PC-9 (cell line): ENCODE results near the gene MTUS2. TPM values are rescaled to one million over a fixed set of nuclear protein-coding genes. Genes with fewer than 3 reads are reported as not detected.

Experiments used
- BruUV-seq: library from RNA; stranded (reverse); fragments of 400-500 nt; replicated peaks from 2 replicates; lab custom pipeline; 2021; lab: Mats Ljungman, UMichigan
- CTCF ChIA-PET: fragments of 300-600 bp; sonication (Branson Sonifier 250); formaldehyde crosslinking; loops from one replicate; lab custom pipeline; 2022; ENCODE audit warnings: antibody characterized with exemption; lab: Charles Lee
- POLR2A ChIA-PET: fragments of 300-600 bp; sonication (Branson Sonifier 250); formaldehyde crosslinking; loops from one replicate; lab custom pipeline; 2022; ENCODE audit warnings: antibody characterized with exemption; ENCODE audit not compliant: unreplicated experiment; lab: Charles Lee
- DNase-seq, 2 experiments: peaks; one replicate each; pipeline versions ENCODE4 v3.0.0 to v3.0.0-alpha.2; 2015 to 2022; ENCODE audit warnings: mixed read lengths in 1 of 2
- H2AFZ ChIP-seq: fragments of 200-600 bp; sonication (generic); 2 replicates; pipeline ENCODE4 v1.8.1; 2017; ENCODE audit warnings: antibody characterized with exemption
- H3F3A ChIP-seq: fragments of 200-600 bp; sonication (generic); 2 replicates; pipeline ENCODE4 v1.8.1; 2017; ENCODE audit warnings: antibody characterized with exemption, mild to moderate bottlenecking, low read depth; ENCODE audit not compliant: insufficient read depth
- H3K27ac ChIP-seq: fragments of 200-600 bp; sonication (generic); 2 replicates; pipeline ENCODE4 v1.6.1; 2016; ENCODE audit warnings: mixed run types
- H3K27me3 ChIP-seq: fragments of 200-600 bp; sonication (generic); 2 replicates; pipeline ENCODE4 v1.6.1; 2016; ENCODE audit warnings: low read depth, mixed run types; ENCODE audit not compliant: insufficient read depth
- H3K36me3 ChIP-seq: fragments of 200-600 bp; sonication (generic); 2 replicates; pipeline ENCODE4 v1.6.1; 2016; ENCODE audit warnings: low read depth, mixed run types
- H3K4me1 ChIP-seq: fragments of 200-600 bp; sonication (generic); replicated peaks from 2 replicates; pipeline ENCODE4 v1.6.1; 2016; ENCODE audit warnings: mixed run types; ENCODE audit not compliant: insufficient read depth
- H3K4me2 ChIP-seq: fragments of 200-600 bp; sonication (generic); 2 replicates; pipeline ENCODE4 v1.6.1; 2017; ENCODE audit warnings: mixed run types
- H3K4me3 ChIP-seq: fragments of 200-600 bp; sonication (generic); 2 replicates; pipeline ENCODE4 v1.6.1; 2016; ENCODE audit warnings: mixed run types
- H3K79me2 ChIP-seq: fragments of 200-600 bp; sonication (generic); 2 replicates; pipeline ENCODE4 v1.6.1; 2017; ENCODE audit warnings: low read depth, mixed run types
- H3K9me2 ChIP-seq: fragments of 200-600 bp; sonication (generic); 2 replicates; pipeline ENCODE4 v1.8.1; 2017; ENCODE audit warnings: mild to moderate bottlenecking; ENCODE audit not compliant: insufficient read depth
- H3K9me3 ChIP-seq: fragments of 200-600 bp; sonication (generic); 2 replicates; pipeline ENCODE4 v1.8.1; 2016; ENCODE audit warnings: low read depth; ENCODE audit not compliant: insufficient read depth
- H4K20me1 ChIP-seq: fragments of 200-600 bp; sonication (generic); 2 replicates; pipeline ENCODE4 v1.8.1; 2017; ENCODE audit not compliant: insufficient read depth
- CTCF ChIP-seq: fragments of 200-600 bp; sonication (generic); conservative IDR thresholded peaks from 2 replicates; pipeline ENCODE4 v1.6.1; 2017; ENCODE audit warnings: mixed run types, antibody characterized with exemption, mild to moderate bottlenecking, moderate library complexity
- EZH2 ChIP-seq: fragments of 200-600 bp; sonication (generic); IDR thresholded peaks from 2 replicates; pipeline ENCODE4 v1.8.0; 2017; ENCODE audit warnings: antibody characterized with exemption, low read depth
- intact Hi-C: fragments of 100-400 bp; cut with micrococcal nuclease; formaldehyde crosslinking; loops from one replicate; pipeline ENCODE4 v1.10.0; 2022; ENCODE audit not compliant: unreplicated experiment
- total RNA-seq: library from RNA; stranded (reverse); gene quantifications from 2 replicates; pipeline ENCODE4 v1.2.3, GENCODE V29; 2021

The MTUS2 gene
- total RNA-seq, 1 experiment from 2014 or later = not detected

- CTCF ChIA-PET = no interaction called here
- BruUV-seq = no TSS peak
Observed at GRCh38 chr13:29175250-29175873, 355.2 kb downstream of the MTUS2 start.

GRCh38 chr13:29180055-29180454 is 359.9 kb downstream of the MTUS2 start:
- H3K4me3 ChIP-seq = no peak overlapping the region
- H3K4me2 ChIP-seq = no peak overlapping the region
- H3K4me1 ChIP-seq = no peaks in the 10 kb centered on the region
- BruUV-seq = no TSS peak
- H3K9me3 ChIP-seq = no peaks in the 10 kb centered on the region
- ChIA-PET CTCF (no interaction called here), POLR2A (no interaction called here)
- peaks cover 8% of the 10 kb centered on the region; the same call in 1 of the 2 replicates for H3K27me3 ChIP-seq
- no peaks in the 10 kb centered on the region for H3K79me2 ChIP-seq
- intact Hi-C loops = no loop called here
- H2AFZ ChIP-seq = no peak overlapping the region
- no peaks in the 10 kb centered on the region for H3K9me2 ChIP-seq
- no peak overlapping the region for H3K27ac ChIP-seq
- H3F3A ChIP-seq = no peaks in the 10 kb centered on the region
- peaks cover 3% of the 10 kb centered on the region; the same call in 1 of the 2 replicates for H4K20me1 ChIP-seq
- no peak for DNase-seq
- TF ChIP-seq CTCF = no peak
- TF ChIP-seq EZH2 = no peak
- no peaks in the 10 kb centered on the region for H3K36me3 ChIP-seq

More at GRCh38 chr13:29175250-29175873, 355.2 kb downstream of the MTUS2 start:
- no peaks in the 10 kb centered on the region for H3F3A ChIP-seq
- no peaks in the 10 kb centered on the region for H3K79me2 ChIP-seq
- no peaks in the 10 kb centered on the region for H3K36me3 ChIP-seq
- H3K27me3 ChIP-seq = peaks cover 18% of the 10 kb centered on the region; the same call in 1 of the 2 replicates
- no peaks in the 10 kb centered on the region for H3K9me3 ChIP-seq
- H3K9me2 ChIP-seq = no peaks in the 10 kb centered on the region
- H2AFZ ChIP-seq = no peak overlapping the region
- no peak overlapping the region for H3K27ac ChIP-seq
- no peaks in the 10 kb centered on the region for H3K4me1 ChIP-seq
- H4K20me1 ChIP-seq = no peaks in the 10 kb centered on the region
- TF ChIP-seq EZH2 = no peak
- TF ChIP-seq CTCF = no peak
- DNase-seq = no peak
- intact Hi-C loops = no loop called here
- H3K4me2 ChIP-seq = no peak overlapping the region
- POLR2A ChIA-PET = no interaction called here
- no peak overlapping the region for H3K4me3 ChIP-seq

GRCh38 chr13:29182216-29182615 is 362.1 kb downstream of the MTUS2 start:
- no TSS peak for BruUV-seq
- Histone ChIP-seq H3K27ac (no peak overlapping the region), H3K36me3 (no peaks in the 10 kb centered on the region), H2AFZ (no peak overlapping the region), H3K4me2 (no peak overlapping the region), H3K79me2 (no peaks in the 10 kb centered on the region), H3K9me2 (no peaks in the 10 kb centered on the region), H3K9me3 (no peaks in the 10 kb centered on the region), H3K4me1 (no peaks in the 10 kb centered on the region), H3F3A (no peaks in the 10 kb centered on the region), H4K20me1 (peaks cover 3% of the 10 kb centered on the region; the same call in 1 of the 2 replicates), H3K4me3 (no peak overlapping the region), H3K27me3 (no peaks in the 10 kb centered on the region)
- CTCF ChIA-PET = no interaction called here
- intact Hi-C loops = no loop called here
- POLR2A ChIA-PET = no interaction called here
- TF ChIP-seq CTCF = no peak
- TF ChIP-seq EZH2 = no peak
- DNase-seq = no peak
